ENCODE measurements around the gene CDC45.
"Not testable (repeated sequence)": the region's sequence is repeated elsewhere in the genome, so short reads cannot be mapped to it uniquely, and the experiment has no call there.

- TF ChIP-seq, protein P1, sequence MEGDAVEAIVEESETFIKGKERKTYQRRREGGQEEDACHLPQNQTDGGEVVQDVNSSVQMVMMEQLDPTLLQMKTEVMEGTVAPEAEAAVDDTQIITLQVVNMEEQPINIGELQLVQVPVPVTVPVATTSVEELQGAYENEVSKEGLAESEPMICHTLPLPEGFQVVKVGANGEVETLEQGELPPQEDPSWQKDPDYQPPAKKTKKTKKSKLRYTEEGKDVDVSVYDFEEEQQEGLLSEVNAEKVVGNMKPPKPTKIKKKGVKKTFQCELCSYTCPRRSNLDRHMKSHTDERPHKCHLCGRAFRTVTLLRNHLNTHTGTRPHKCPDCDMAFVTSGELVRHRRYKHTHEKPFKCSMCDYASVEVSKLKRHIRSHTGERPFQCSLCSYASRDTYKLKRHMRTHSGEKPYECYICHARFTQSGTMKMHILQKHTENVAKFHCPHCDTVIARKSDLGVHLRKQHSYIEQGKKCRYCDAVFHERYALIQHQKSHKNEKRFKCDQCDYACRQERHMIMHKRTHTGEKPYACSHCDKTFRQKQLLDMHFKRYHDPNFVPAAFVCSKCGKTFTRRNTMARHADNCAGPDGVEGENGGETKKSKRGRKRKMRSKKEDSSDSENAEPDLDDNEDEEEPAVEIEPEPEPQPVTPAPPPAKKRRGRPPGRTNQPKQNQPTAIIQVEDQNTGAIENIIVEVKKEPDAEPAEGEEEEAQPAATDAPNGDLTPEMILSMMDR (conservative IDR thresholded peaks at IDR 0.05; ENCODE audit: low read length) = not testable (repeated sequence)
- not testable (repeated sequence) for TF ChIP-seq EZH2phosphoT487 (IDR thresholded peaks at IDR 0.05; ENCODE audit: borderline replicate concordance, low read depth, low read length)
Measured at GRCh38 chr22:19548427-19548826, 68.7 kb downstream of the CDC45 start.
